Measurements from ENCODE around the gene FOXO6. TPM values are rescaled to one million over a fixed set of nuclear protein-coding genes. Genes with fewer than 3 reads are reported as not detected.

The FOXO6 gene
- polyA plus RNA-seq, 1 donor (not counting 4 experiments of a cell fraction or from before 2014, with no cell fraction given): not detected

DNA sequence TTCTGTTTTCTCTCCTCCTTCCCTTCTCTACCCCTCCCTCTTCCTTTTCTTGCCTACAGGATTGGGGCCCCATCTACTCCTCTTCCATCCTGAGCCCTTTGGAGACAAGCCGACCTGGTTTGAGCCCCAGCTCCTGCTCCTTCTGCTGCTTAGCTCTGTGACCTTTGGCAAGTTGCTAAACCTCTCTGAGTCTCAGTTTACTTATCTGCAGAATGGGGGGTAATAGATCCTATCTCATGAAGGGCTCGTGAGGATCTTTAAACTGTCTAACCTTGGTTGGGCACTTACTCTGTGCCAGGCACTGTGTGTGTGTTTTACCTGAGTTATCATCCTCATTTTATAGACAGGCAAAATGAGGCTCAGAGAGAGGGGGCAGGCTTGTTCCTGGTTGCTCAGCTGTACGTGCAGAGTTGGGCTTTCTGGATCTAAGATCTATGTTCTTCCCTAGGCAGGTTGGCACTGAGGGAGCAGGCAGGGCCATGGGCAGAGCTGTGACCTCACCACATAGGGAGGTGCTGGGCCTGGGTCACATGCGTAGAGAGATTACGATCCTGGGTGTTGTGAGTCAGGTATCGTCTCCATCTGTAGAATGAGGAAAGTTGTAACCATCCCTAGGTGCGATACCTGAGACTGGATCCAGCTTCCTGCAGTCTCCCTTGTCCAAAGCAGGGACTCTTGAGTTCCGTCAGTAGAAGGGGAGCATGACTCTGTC is 58.5 kb downstream of the FOXO6 start:
- peak overlapping the region; percentile 50 for H3K4me2 ChIP-seq (ENCODE audit: control insufficient read depth, extremely low read depth, insufficient read depth, low read depth, low read length)
- H3K27ac ChIP-seq (ENCODE audit: control insufficient read depth, insufficient read depth, low read length): peak overlapping the region; percentile 15
- H3K4me3 ChIP-seq (ENCODE audit: control insufficient read depth in 2 of 3, extremely low read depth in 1 of 3, insufficient read depth in 2 of 3, low read depth in 1 of 3, low read length in 3 of 3): no peak overlapping the region
- dilution Hi-C loops (cut with MboI; ENCODE audit: extremely low pct_ligation_motif_present, low sequenced_read_pairs): no loop called here
- H3K9me1 ChIP-seq (ENCODE audit: control insufficient read depth, extremely low read depth, insufficient read depth, low read length): no peaks in the 10 kb centered on the region
- no peaks in the 10 kb centered on the region for H3K79me2 ChIP-seq (ENCODE audit: control insufficient read depth, insufficient read depth, low read length)
- H2AFZ ChIP-seq (ENCODE audit: control insufficient read depth, low read length): peak overlapping the region; percentile 20
- DNase-seq (ENCODE audit: low read depth, low spot score) (no peak), FAIRE-seq (peak; percentile 73)
- no peaks in the 10 kb centered on the region for H3K9me3 ChIP-seq (ENCODE audit: control insufficient read depth, low read depth, low read length)
- peaks cover 16% of the 10 kb centered on the region for H3K4me1 ChIP-seq (ENCODE audit: control insufficient read depth, extremely low read depth, insufficient read depth, low read length)
- no peaks in the 10 kb centered on the region for H3K36me3 ChIP-seq (ENCODE audit: control insufficient read depth in 2 of 2, extremely low read depth in 1 of 2, insufficient read depth in 2 of 2, low read length in 2 of 2)
- TF ChIP-seq, protein P1, sequence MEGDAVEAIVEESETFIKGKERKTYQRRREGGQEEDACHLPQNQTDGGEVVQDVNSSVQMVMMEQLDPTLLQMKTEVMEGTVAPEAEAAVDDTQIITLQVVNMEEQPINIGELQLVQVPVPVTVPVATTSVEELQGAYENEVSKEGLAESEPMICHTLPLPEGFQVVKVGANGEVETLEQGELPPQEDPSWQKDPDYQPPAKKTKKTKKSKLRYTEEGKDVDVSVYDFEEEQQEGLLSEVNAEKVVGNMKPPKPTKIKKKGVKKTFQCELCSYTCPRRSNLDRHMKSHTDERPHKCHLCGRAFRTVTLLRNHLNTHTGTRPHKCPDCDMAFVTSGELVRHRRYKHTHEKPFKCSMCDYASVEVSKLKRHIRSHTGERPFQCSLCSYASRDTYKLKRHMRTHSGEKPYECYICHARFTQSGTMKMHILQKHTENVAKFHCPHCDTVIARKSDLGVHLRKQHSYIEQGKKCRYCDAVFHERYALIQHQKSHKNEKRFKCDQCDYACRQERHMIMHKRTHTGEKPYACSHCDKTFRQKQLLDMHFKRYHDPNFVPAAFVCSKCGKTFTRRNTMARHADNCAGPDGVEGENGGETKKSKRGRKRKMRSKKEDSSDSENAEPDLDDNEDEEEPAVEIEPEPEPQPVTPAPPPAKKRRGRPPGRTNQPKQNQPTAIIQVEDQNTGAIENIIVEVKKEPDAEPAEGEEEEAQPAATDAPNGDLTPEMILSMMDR (optimal IDR thresholded peaks at IDR 0.05 in 1 of 3, IDR thresholded peaks at IDR 0.05 in 1 of 3, conservative IDR thresholded peaks at IDR 0.05 in 1 of 3; ENCODE audit: extremely low read depth in 1 of 3, insufficient read depth in 2 of 3, low read length in 3 of 3): no peak
- no peak for TF ChIP-seq EZH2 (IDR thresholded peaks at IDR 0.05; ENCODE audit: low read length)
- no peaks in the 10 kb centered on the region for H3K27me3 ChIP-seq (ENCODE audit: control insufficient read depth, extremely low read depth, insufficient read depth, low read length)
- H3K9ac ChIP-seq (ENCODE audit: control insufficient read depth, extremely low read depth, insufficient read depth, low read length): no peak overlapping the region
- H4K20me1 ChIP-seq (ENCODE audit: control insufficient read depth, extremely low read depth, insufficient read depth, low read length): no peaks in the 10 kb centered on the region

DNA sequence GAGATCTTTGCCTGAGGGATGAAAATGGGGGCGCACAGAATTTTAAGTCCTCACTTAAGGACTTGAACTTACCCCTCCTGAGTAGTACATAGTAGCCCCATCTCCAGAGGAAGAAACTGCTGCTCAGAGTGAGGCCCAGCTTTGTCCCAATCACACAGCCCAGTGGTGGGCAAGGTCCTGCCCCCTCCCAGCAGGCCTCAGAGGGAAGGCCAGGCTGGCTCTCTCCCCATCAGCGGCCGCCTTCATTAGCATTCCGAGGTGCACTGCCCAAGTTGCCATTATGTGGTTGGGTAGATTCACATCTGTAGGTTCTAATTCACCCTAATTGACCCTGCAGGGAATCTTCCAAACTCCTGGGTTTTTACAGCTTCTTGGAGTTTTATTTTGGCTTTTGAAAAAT is 59.1 kb downstream of the FOXO6 start:
- no peak for DNase-seq (ENCODE audit: low read depth, low spot score)
- Histone ChIP-seq H3K4me1 (ENCODE audit: control insufficient read depth, extremely low read depth, insufficient read depth, low read length) (peaks cover 16% of the 10 kb centered on the region), H3K4me3 (ENCODE audit: control insufficient read depth in 2 of 3, extremely low read depth in 1 of 3, insufficient read depth in 2 of 3, low read depth in 1 of 3, low read length in 3 of 3) (no peak overlapping the region), H3K9me1 (ENCODE audit: control insufficient read depth, extremely low read depth, insufficient read depth, low read length) (no peaks in the 10 kb centered on the region), H4K20me1 (ENCODE audit: control insufficient read depth, extremely low read depth, insufficient read depth, low read length) (no peaks in the 10 kb centered on the region), H3K9me3 (ENCODE audit: control insufficient read depth, low read depth, low read length) (no peaks in the 10 kb centered on the region), H3K27me3 (ENCODE audit: control insufficient read depth, extremely low read depth, insufficient read depth, low read length) (no peaks in the 10 kb centered on the region), H3K9ac (ENCODE audit: control insufficient read depth, extremely low read depth, insufficient read depth, low read length) (no peak overlapping the region), H3K79me2 (ENCODE audit: control insufficient read depth, insufficient read depth, low read length) (no peaks in the 10 kb centered on the region), H3K27ac (ENCODE audit: control insufficient read depth, insufficient read depth, low read length) (no peak overlapping the region), H3K4me2 (ENCODE audit: control insufficient read depth, extremely low read depth, insufficient read depth, low read depth, low read length) (no peak overlapping the region), H3K36me3 (ENCODE audit: control insufficient read depth in 2 of 2, extremely low read depth in 1 of 2, insufficient read depth in 2 of 2, low read length in 2 of 2) (no peaks in the 10 kb centered on the region), H2AFZ (ENCODE audit: control insufficient read depth, low read length) (no peak overlapping the region)
- TF ChIP-seq, protein P1 (optimal IDR thresholded peaks at IDR 0.05 in 1 of 3, IDR thresholded peaks at IDR 0.05 in 1 of 3, conservative IDR thresholded peaks at IDR 0.05 in 1 of 3; ENCODE audit: extremely low read depth in 1 of 3, insufficient read depth in 2 of 3, low read length in 3 of 3): no peak
- TF ChIP-seq EZH2 (IDR thresholded peaks at IDR 0.05; ENCODE audit: low read length): no peak
- dilution Hi-C loops (cut with MboI; ENCODE audit: extremely low pct_ligation_motif_present, low sequenced_read_pairs): no loop called here
- no peak for FAIRE-seq
